GM19023 (cell line): ENCODE measurements around the gene NSMCE1.

Experiments used
- ATAC-seq: cut with Tn5 transposase; IDR thresholded peaks from one replicate; pipeline ENCODE4 v1.9.1; 2021; ENCODE audit warnings: mild to moderate bottlenecking, moderate library complexity; ENCODE audit not compliant: unreplicated experiment

The NSMCE1 gene, protein sequence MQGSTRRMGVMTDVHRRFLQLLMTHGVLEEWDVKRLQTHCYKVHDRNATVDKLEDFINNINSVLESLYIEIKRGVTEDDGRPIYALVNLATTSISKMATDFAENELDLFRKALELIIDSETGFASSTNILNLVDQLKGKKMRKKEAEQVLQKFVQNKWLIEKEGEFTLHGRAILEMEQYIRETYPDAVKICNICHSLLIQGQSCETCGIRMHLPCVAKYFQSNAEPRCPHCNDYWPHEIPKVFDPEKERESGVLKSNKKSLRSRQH

DNA sequence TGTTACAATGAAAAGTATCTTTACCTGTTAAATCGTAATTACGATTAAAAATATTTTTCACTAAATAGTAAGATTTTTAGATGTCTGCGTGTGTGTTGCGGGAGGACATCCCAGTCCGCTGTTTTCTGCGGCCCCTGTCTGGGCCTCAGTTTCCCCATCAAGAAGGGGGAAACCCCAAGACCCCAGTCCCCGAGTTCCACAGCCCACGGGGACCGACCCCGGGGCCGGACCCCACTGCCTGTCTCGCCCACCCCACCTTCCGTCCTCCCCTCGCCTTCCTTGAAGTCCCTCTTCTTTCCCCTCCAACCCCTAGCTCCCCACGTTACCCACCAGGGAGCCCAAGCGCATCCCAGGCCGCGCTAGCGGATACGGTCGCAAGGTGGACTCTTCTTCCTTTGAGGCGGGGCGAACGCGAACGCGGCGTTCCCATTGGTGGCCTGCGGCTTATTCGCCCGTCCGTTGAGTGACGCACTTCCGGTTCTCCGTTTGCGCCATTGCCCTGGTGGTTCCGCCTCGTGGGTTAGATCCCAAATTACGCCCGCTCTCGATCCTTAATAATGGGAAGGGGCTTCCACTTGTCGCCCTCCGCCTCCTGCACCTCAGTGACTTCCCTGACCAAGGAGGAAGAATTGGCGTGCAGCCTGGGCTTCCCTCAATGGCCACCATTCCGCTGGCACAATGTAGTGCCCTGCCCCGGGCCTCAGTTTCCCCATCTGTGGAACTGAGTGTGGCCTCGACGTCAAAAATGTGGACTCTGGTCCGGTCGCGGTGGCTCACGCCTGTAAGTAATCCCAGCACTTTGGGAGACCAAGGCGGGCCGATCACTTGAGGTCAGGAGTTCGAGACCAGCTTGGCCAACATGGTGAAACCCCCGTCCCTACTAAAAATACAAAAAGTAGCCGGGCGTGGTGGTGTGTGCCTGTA lies at the start of gene NSMCE1:
Gene NSMCE1 (minus strand): TSS at position 397 of the 924 bp plus-strand sequence. CDS start 11,202 bp downstream, outside the sequence.
- ATAC-seq, result peak; percentile 97

GRCh38 chr16:27317738-27318391 lies 49.3 kb upstream of the NSMCE1 start:
- ATAC-seq, result no peak

GRCh38 chr16:27317320-27317719 lies 48.7 kb upstream of the NSMCE1 start:
- ATAC-seq, result no peak

DNA sequence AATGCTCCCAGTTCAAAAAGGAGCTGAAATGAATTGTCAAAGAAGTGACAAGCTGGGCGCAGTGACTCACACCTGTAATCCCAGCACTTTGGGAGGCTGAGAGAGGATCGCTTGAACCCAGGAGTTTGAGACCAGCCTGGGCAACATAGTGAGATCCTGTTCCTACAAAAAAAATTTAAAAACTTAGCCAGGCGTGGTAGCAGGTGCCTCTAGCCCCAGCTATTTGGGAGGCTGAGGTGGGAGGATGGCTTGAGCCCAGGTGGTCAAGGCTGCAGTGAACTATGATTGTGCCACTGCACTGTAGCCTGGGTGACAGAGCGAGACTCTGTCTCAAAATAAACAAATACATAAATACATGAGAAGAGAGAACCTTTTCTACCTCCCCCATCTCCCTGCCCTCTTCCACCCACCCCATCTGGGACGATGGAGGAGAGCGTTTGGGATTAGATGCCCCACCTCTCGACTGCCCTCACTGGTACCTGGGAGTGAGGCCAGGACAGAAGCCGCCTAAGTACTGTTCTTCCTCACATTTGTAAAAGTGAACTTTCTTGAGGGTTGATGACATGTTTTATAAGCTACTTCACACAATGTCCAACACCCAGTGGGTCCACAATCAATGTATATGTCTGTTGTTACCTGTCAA lies 47.6 kb upstream of the NSMCE1 start:
- no peak for ATAC-seq

- no peak for ATAC-seq
These were observed 46.9 kb upstream of the NSMCE1 start for GRCh38 chr16:27315333-27316037.

- no peak for ATAC-seq
These were observed 46.4 kb upstream of the NSMCE1 start for GRCh38 chr16:27314986-27315332.

DNA sequence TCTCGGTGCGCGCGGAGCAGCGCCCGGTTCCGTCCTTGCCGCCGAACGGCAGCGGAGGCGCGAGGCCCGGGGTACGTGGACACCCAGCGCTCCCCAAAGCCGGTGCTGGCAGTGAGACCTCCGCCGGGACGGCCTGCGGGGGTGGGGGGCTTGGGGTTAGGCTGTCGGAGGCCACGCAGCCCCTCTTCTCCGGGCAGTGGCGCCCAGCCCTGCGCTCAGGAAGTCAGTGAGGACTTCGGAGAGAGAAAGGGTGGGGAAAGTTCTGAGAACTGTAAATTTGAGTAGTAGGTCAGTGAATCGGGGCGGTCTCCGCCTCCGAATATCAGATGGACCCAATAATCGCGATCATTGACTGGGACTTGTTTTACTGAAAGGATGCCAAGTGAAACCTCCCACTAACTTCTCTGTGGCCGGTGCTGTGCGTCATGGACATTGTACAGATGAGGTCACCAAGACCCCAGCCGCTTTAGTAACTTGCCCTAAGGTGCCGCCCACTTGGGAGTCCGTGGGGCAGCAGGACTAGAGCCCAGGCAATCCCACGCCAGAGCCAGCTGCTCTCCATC lies 45.7 kb upstream of the NSMCE1 start:
- peak; percentile 16 for ATAC-seq

DNA sequence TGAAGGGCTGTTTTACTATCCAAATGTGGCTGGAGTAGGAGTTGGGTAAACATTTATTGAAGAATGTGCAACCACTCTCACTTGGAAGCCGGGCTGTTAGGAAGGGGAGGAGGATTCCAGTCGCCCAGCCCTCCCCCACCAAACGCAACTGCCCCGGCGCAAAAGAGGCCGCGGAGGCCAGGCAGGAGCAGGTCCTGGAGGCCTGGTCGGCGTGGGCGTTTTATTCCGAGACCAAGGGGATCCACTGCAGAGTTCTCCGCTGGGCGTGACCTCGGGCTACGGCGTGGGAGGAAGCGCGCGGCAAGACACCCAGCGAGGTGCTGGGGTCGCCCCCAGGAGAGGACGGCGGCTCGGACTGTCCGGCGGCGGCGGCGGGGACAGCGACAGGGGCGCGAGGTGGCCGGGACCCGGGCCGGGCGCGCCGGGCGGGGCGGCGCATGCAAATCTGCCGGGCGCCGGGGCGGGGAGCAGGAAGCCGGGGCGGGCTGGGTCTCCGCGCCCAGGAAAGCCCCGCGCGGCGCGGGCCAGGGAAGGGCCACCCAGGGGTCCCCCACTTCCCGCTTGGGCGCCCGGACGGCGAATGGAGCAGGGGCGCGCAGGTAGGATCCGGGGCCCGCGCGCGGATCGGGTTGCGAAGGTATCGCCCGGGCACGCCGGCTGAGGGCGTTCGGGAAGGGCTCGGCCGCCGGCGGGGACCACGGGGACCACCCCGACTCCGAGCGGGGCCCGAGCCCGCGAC lies 45.0 kb upstream of the NSMCE1 start, which contains the start of gene IL4R:
Gene IL4R (plus strand): TSS at position 553 of the 739 bp plus-strand sequence. CDS start 26,230 bp downstream, outside the sequence.
- ATAC-seq, result peak; percentile 67

DNA sequence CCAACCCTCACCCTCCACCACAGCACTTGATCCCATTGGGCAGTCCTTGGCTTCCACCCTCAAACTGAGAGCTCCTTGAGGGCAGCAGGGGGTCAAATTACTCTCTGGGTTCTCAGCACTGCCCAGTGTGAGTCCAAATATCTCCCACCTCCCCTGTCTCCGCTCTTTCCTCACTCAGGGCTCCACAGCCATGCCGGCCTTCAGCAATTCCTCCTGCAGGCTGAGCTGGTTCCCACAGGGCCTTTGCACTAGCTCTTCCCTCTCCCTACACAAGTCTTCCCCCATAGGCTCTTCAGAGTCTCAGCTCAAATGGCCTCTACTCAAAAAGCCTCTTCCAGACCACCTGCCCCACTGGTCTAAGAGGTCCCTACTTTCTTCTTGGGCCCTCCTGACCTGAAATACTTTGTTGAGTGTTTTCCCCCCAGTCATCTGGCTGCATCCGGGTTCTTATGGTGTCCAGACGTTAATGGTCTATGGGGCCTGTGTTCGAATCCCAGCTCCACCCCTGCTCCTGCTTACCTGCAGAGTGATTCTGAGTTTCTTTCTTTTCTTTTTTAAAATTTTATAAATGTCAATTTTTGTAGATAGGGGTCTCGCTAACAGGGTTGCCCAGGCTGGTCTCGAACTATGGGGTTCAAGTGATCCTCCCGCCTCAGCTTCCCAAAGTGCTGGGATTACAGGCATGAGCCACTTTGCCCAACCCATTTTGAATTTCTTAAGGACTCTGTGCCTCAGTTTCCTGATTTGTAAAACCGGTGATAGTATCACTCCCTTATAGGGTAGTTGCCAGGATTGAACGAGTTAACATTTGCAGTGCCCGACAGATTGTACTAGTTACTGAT lies 44.2 kb upstream of the NSMCE1 start:
- ATAC-seq, result no peak

DNA sequence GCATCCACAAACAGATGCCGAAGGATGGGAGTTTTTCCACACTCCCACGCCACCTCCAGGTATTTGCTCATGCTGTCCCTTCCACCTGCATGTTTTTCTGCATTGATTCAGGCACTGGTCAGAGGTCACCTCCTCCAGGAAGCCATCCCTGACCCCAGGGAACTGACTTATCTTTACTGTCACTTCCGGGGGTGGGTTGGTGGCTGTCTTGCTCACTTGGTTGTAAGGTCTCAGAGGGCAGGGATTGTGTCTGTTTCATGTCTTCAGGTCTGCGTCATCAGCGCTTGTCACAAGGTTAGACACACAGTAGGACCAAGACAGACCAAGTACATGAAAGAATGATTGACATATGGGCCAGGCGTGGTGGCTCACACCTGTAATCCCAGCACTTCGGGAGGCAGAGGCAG lies 43.3 kb upstream of the NSMCE1 start:
- ATAC-seq, result no peak

GRCh38 chr16:27311448-27311830 lies 42.9 kb upstream of the NSMCE1 start:
- ATAC-seq, result no peak

GRCh38 chr16:27310576-27311447 lies 42.2 kb upstream of the NSMCE1 start:
- ATAC-seq, result no peak

GRCh38 chr16:27308792-27309191 lies 40.2 kb upstream of the NSMCE1 start:
- no peak for ATAC-seq

- ATAC-seq, result no peak
These were observed 37.4 kb upstream of the NSMCE1 start for GRCh38 chr16:27305839-27306442.

GRCh38 chr16:27304881-27305745 lies 36.5 kb upstream of the NSMCE1 start:
- no peak for ATAC-seq

GRCh38 chr16:27304102-27304501 lies 35.5 kb upstream of the NSMCE1 start:
- no peak for ATAC-seq
